Motor neuron (in vitro differentiated cells): ENCODE data around the gene ADAM17. TPM values are rescaled to one million over a fixed set of nuclear protein-coding genes. Genes with fewer than 3 reads are reported as not detected.
"Not testable (repeated sequence)": the region's sequence is repeated elsewhere in the genome, so short reads cannot be mapped to it uniquely, and the experiment has no call there.

Experiments used
- ATAC-seq, 8 experiments: fragments of 200-7000 bp; cut with Tn5 transposase; replicated peaks in 6 of 8; 2 replicates each; pipeline ENCODE4 v1.8.0; 2021; ENCODE audit warnings: mild to moderate bottlenecking in 8 of 8, moderate library complexity in 8 of 8
- H3K27ac ChIP-seq, 2 donors: fragments of 250-450 bp; sonication (Bioruptor Pico); 2 replicates each; pipeline ENCODE4 v1.9.0; 2021; ENCODE audit warnings: antibody characterized with exemption in 2 of 2, mild to moderate bottlenecking in 2 of 2, moderate library complexity in 1 of 2
- H3K4me1 ChIP-seq, 2 donors: fragments of 250-450 bp; sonication (Bioruptor Pico); replicated peaks in 1 of 2; 2 replicates each; pipeline ENCODE4 v1.6.1; 2021; ENCODE audit warnings: antibody characterized with exemption in 2 of 2, mild to moderate bottlenecking in 2 of 2, moderate library complexity in 1 of 2
- H3K4me3 ChIP-seq, 5 donors: fragments of 250-450 bp; sonication (Bioruptor Pico); 2 replicates each; pipeline ENCODE4 v1.9.0; 2021; ENCODE audit warnings: antibody characterized with exemption in 5 of 5, mild to moderate bottlenecking in 5 of 5, moderate library complexity in 4 of 5
- WGBS, 10 experiments: fragments of 450-650 bp; shearing (Covaris generic); methylation state at CpG; one replicate each; pipeline ENCODE4 v1.0.0; 2022; 5-methylcytosine and 5-hydroxymethylcytosine counted together
- in situ Hi-C, 9 experiments: fragments of 400-800 bp; cut with MboI; loops; one replicate each; pipeline ENCODE4 v1.15.0; 2021; ENCODE audit warnings: low sequenced_read_pairs in 9 of 9, low pct_unique_long_range_greater_than_20kb in 2 of 9; ENCODE audit not compliant: unreplicated experiment in 9 of 9
- total RNA-seq, 8 experiments: library from RNA; unstranded; fragments of 300-600 nt; gene quantifications; 2 replicates each; pipeline versions ENCODE4 v1.2.3 to v1.2.4, GENCODE V29; 2022

Gene ADAM17
- total RNA-seq, 8 experiments from 2014 or later: 24.2 to 59.7 (median 34.1) TPM

GRCh38 chr2:9527995-9528787 is 27.4 kb downstream of the ADAM17 start:
- WGBS, 10 experiments: 79 to 100% (median 96%) methylated on average over 2 to 4 of the region's 4 CpGs
- H3K4me3 ChIP-seq: no peak overlapping the region
- in situ Hi-C loops: no loop called here
- ATAC-seq: no peak
- no peaks in the 10 kb centered on the region for H3K4me1 ChIP-seq
- H3K27ac ChIP-seq: no peak overlapping the region

GRCh38 chr2:9525266-9525665 is 30.4 kb downstream of the ADAM17 start:
- in situ Hi-C loops: no loop called here
- ATAC-seq: no peak
- H3K27ac ChIP-seq: no peak overlapping the region
- H3K4me1 ChIP-seq: no peaks in the 10 kb centered on the region
- H3K4me3 ChIP-seq: no peak overlapping the region
- WGBS, 10 experiments: 14 to 100% (median 90%) methylated on average over 1 to 2 of the region's 2 CpGs

- Histone ChIP-seq H3K4me1 (no peaks in the 10 kb centered on the region), H3K27ac (no peak overlapping the region), H3K4me3 (no peak overlapping the region)
- ATAC-seq: no peak
- in situ Hi-C loops: no loop called here
- whole genome bisulfite sequencing, 10 experiments: 67 to 100% (median 95%) methylated on average over 1 to 8 of the region's 8 CpGs; no CpG with 5 or more reads in 1 of the 10 experiments
These were observed 31.3 kb downstream of the ADAM17 start for GRCh38 chr2:9524291-9524690.

GRCh38 chr2:9519250-9519649 is 36.4 kb downstream of the ADAM17 start:
- no peak for ATAC-seq
- no peak overlapping the region for H3K27ac ChIP-seq
- in situ Hi-C loops: no loop called here

GRCh38 chr2:9518780-9519179 is 36.9 kb downstream of the ADAM17 start:
- no peaks in the 10 kb centered on the region for H3K4me1 ChIP-seq
- ATAC-seq: no peak
- no peak overlapping the region for H3K4me3 ChIP-seq
- in situ Hi-C loops: no loop called here
- 88 to 100% (median 92%) methylated on average over 2 to 4 of the region's 7 CpGs; no CpG with 5 or more reads in 5 of the 10 experiments for WGBS, 10 experiments
- H3K27ac ChIP-seq: no peak overlapping the region

More at GRCh38 chr2:9519250-9519649, 36.4 kb downstream of the ADAM17 start:
- WGBS, 10 experiments: 67 to 100% (median 100%) methylated on average over 1 of the region's 2 CpGs; no CpG with 5 or more reads in 5 of the 10 experiments
- Histone ChIP-seq H3K4me3 (no peak overlapping the region), H3K4me1 (no peaks in the 10 kb centered on the region)

- no peaks in the 10 kb centered on the region for H3K4me1 ChIP-seq
- no peak overlapping the region for H3K4me3 ChIP-seq
- in situ Hi-C loops: no loop called here
- H3K27ac ChIP-seq: no peak overlapping the region
- WGBS, 10 experiments: 64 to 100% (median 88%) methylated on average over 1 to 3 of the region's 3 CpGs; no CpG with 5 or more reads in 1 of the 10 experiments
- ATAC-seq: no peak
These were observed 37.5 kb downstream of the ADAM17 start for GRCh38 chr2:9518163-9518562.

GRCh38 chr2:9517118-9517782 is 38.4 kb downstream of the ADAM17 start:
- WGBS, 10 experiments: 60 to 100% (median 80%) methylated on average over 1 to 2 of the region's 2 CpGs; no CpG with 5 or more reads in 1 of the 10 experiments
- H3K27ac ChIP-seq: no peak overlapping the region
- no peak overlapping the region for H3K4me3 ChIP-seq
- ATAC-seq: no peak
- in situ Hi-C loops: no loop called here
- H3K4me1 ChIP-seq: no peaks in the 10 kb centered on the region

GRCh38 chr2:9513946-9514345 is 41.7 kb downstream of the ADAM17 start:
- H3K4me3 ChIP-seq, ATAC-seq, H3K27ac ChIP-seq, in situ Hi-C loops, H3K4me1 ChIP-seq: not testable (repeated sequence)
- 100% methylated on average over 1 of the region's 3 CpGs; no CpG with 5 or more reads in 9 of the 10 experiments for WGBS, 10 experiments

GRCh38 chr2:9508931-9509330 is 46.7 kb downstream of the ADAM17 start:
- Histone ChIP-seq H3K4me3 (no peak overlapping the region), H3K27ac (no peak overlapping the region), H3K4me1 (peaks cover 8 to 14% of the 10 kb centered on the region in 2 donors)
- peak in 4 of 8 experiments; percentile 16 to 56 (median 38) for ATAC-seq
- in situ Hi-C loops: no loop called here
- 0 to 14% (median 0%) methylated on average over 1 of the region's 1 CpG; no CpG with 5 or more reads in 2 of the 10 experiments for WGBS, 10 experiments

GRCh38 chr2:9498210-9498609 is 57.4 kb downstream of the ADAM17 start:
- ATAC-seq: peak in 1 of 8 experiments; percentile 20
- Histone ChIP-seq H3K27ac (no peak overlapping the region), H3K4me3 (no peak overlapping the region), H3K4me1 (no peaks in the 10 kb centered on the region)
- 50 to 100% (median 86%) methylated on average over 1 of the region's 1 CpG; no CpG with 5 or more reads in 1 of the 10 experiments for WGBS, 10 experiments
- in situ Hi-C loops: no loop called here

- Histone ChIP-seq H3K27ac (no peak overlapping the region), H3K4me1 (no peaks in the 10 kb centered on the region), H3K4me3 (no peak overlapping the region)
- in situ Hi-C loops: no loop called here
- WGBS, 10 experiments: 73 to 100% (median 87%) methylated on average over 1 to 3 of the region's 4 CpGs; no CpG with 5 or more reads in 3 of the 10 experiments
- no peak for ATAC-seq
These were observed 58.6 kb downstream of the ADAM17 start for GRCh38 chr2:9497017-9497416.

GRCh38 chr2:9494081-9494480 is 61.5 kb downstream of the ADAM17 start:
- no peak overlapping the region for H3K27ac ChIP-seq
- H3K4me1 ChIP-seq: no peaks in the 10 kb centered on the region
- 38 to 100% (median 86%) methylated on average over 1 of the region's 1 CpG; no CpG with 5 or more reads in 5 of the 10 experiments for WGBS, 10 experiments
- no peak overlapping the region for H3K4me3 ChIP-seq
- ATAC-seq: no peak
- in situ Hi-C loops: no loop called here

- no peak for ATAC-seq
- no peak overlapping the region for H3K4me3 ChIP-seq
- in situ Hi-C loops: no loop called here
- H3K27ac ChIP-seq: no peak overlapping the region
- 72 to 100% (median 96%) methylated on average over 1 to 3 of the region's 3 CpGs; no CpG with 5 or more reads in 2 of the 10 experiments for WGBS, 10 experiments
- H3K4me1 ChIP-seq: no peaks in the 10 kb centered on the region
These were observed 62.2 kb downstream of the ADAM17 start for GRCh38 chr2:9493478-9493877.
